Stimulated activated CD4-positive, alpha-beta T cell treated with anti-CD3 and anti-CD28 coated beads, Interleukin-2, amount 100 ng/mL, for 24 hours (primary cell): ENCODE data around the gene ZNF264.

ENCODE experiments used
- DNase-seq, 2 donors: peaks; one replicate each; pipeline ENCODE4 v3.0.0-alpha.2; 2020

The ZNF264 gene

GRCh38 chr19:57248646-57249045 is 57.3 kb downstream of the ZNF264 start:
- DNase-seq, result no peak

- no peak for DNase-seq
Measured at GRCh38 chr19:57249329-57249728, 58.0 kb downstream of the ZNF264 start.

- DNase-seq, result peak in 1 of 2 donors; percentile 24
Measured at GRCh38 chr19:57253767-57254166, 62.5 kb downstream of the ZNF264 start.

- DNase-seq, result no peak
Measured at GRCh38 chr19:57262044-57262443, 70.7 kb downstream of the ZNF264 start.

GRCh38 chr19:57263244-57263741 is 72.0 kb downstream of the ZNF264 start:
- no peak for DNase-seq

GRCh38 chr19:57267291-57267690 is 76.0 kb downstream of the ZNF264 start:
- no peak for DNase-seq

- no peak for DNase-seq
Measured at GRCh38 chr19:57269515-57270250, 78.4 kb downstream of the ZNF264 start.

- DNase-seq, result no peak
Measured at GRCh38 chr19:57271280-57271679, 80.0 kb downstream of the ZNF264 start.
